Stimulated activated CD8-positive, alpha-beta memory T cell treated with anti-CD3 and anti-CD28 coated beads, Interleukin-15, amount 100 ng/mL, for 1 hour (primary cell): ENCODE measurements around the gene MRE11.
"Not testable (repeated sequence)": the region's sequence is repeated elsewhere in the genome, so short reads cannot be mapped to it uniquely, and the experiment has no call there.

ENCODE experiments used
- DNase-seq: peaks from one replicate; pipeline ENCODE4 v3.0.0-alpha.2; 2020; ENCODE audit warnings: low read depth

MRE11 gene

GRCh38 chr11:94506513-94506912, 12.9 kb upstream of the MRE11 start:
- DNase-seq: not testable (repeated sequence)

- DNase-seq: no peak
These were observed 11.1 kb upstream of the MRE11 start for GRCh38 chr11:94504689-94505293.

DNA sequence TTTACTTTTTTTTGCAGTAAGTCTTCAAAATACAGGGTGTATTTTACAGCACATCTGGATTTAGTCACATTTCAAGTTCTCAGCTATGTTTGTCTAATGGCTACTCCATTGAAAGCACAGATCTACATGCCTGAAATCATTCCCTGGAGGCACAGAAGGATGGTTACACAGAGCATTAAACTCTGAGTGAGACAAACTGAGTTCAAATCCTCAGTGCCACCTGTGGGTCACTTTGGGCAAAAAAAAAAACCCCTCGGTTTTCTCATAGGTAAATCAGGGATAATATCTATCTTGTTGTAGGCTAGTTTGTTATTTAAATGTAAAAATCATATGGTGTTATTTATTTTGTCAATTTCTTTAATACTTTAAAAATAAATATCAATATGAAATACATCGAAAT, 7.9 kb upstream of the MRE11 start:
- DNase-seq: no peak

GRCh38 chr11:94500181-94500580, 6.5 kb upstream of the MRE11 start:
- no peak for DNase-seq

DNA sequence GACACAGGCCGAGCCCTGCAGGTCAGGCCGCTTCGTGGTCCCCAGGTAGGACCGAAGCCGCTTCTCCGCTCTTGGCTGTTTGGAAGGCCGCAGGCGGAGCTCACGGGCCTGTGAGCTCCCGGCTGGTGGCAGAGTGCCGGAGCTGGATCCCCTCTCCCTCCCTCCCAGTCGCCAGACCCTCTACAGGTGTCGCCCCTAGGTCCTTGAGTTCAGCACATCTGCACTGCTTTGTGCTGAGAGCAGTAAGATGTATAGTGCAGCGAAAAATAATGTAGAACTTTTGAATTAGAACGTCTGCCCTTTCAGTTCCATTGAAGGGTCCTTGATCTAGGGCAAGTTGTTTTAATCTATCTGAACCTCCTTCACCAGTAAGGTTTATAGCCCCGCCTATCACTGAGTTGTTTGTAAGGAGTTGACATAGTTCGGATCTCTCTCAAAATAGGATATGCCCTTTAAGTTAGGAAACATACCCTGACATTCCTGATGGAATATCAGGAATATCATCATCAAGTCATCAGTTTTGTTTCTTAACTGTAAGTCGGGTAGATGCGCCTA, 559 bp upstream of the MRE11 start:
- no peak for DNase-seq

GRCh38 chr11:94486068-94486467, 7.6 kb downstream of the MRE11 start:
- no peak for DNase-seq

GRCh38 chr11:94481342-94481741, 12.3 kb downstream of the MRE11 start:
- no peak for DNase-seq

GRCh38 chr11:94477624-94478023, 16.0 kb downstream of the MRE11 start:
- DNase-seq: no peak

- DNase-seq: no peak
These were observed 20.5 kb downstream of the MRE11 start for GRCh38 chr11:94472916-94473799.

DNA sequence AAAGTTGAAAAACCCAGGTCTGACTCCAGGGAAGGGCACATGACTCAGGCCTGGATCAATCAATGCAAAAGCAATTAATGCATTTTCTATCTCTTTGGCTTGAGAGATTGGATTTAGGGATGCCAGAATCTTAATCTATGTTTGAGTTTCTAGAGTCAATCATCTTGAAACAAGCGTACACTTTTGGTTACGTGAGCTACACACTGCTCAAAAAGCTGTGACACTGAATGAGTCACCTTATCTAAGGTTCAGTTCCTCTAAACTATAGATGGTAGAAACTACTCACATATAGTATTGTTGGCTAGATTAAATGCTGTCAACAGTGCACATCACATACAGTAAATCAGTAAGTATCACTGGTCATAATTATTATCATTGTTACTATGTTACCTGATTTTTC, 24.2 kb downstream of the MRE11 start:
- no peak for DNase-seq

DNA sequence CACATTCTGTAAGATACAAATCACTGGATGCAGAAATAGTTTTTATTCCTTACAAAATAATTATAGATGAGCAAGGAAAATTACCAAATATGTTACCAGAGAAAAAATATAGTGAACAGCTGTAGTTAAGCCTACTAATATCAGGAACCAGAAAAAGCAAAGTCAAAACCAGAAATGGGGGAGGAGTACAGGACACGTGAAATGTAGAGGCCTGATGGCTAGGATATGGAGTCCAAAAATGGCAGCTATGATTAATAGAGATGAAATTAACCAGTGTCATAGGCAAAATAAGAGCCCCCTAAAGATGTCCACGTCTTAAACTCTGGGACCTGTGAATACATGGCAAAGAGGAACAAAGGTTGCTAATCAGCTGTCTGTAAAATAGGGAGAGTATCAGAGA, 34.1 kb downstream of the MRE11 start:
- no peak for DNase-seq

DNA sequence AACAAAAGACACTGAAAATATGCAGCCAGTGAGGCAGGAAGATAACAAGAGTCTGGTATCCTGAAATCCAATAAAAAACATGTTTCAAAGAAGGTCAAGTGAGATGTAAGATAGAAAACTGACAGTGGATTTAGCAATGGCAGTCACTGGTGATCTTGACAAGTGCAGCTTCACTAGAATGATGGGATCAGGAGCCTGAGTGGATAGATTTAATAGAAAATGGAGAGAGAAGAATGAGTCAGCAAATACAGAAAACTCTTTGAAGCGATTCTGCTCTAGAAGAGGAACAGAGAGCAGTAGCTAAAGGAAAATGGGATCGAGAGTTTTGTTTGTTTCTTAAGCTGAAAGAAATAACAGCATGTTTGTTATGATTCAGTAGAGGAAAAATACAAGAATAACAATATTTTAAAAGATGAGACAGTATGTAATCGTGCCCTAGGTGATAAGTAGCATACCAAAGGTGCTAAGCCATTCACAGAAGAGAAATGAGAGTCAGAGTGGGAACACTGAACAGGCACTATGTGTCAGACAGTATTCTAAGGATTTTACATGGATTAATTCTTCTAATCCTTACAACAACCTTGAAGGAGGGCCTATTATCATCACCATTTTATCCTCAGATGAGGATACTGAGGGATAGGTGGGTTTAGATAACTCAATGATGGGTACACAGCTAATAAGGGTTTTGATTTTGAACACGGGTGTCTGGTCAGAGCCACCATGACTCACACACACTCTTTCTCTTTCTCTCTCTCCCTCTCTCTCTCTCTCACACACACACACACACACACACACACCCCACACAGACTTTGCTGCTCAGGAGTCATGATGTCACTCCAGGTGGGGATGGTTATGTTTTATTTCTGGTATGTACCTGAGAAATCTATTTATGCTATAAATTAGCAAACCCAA, 36.3 kb downstream of the MRE11 start:
- DNase-seq: no peak

DNA sequence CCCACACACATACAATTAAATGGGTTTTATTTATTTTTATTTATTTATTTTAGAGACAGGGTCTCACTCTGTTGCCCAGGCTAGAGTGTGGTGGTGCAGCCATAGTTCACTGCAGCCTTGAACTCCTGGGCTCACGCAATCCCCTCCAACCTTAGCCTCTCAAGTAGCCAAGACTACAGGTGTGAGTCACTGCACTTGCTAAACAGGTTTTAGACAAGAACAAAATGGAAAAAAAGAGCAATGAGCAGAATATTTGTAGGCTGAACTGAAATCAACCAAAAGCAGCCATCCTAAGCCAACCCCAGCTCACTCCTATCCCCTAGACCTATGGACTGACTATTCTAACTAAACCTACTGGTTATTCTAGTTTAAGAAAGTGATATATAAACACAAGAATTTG, 37.8 kb downstream of the MRE11 start:
- no peak for DNase-seq

DNA sequence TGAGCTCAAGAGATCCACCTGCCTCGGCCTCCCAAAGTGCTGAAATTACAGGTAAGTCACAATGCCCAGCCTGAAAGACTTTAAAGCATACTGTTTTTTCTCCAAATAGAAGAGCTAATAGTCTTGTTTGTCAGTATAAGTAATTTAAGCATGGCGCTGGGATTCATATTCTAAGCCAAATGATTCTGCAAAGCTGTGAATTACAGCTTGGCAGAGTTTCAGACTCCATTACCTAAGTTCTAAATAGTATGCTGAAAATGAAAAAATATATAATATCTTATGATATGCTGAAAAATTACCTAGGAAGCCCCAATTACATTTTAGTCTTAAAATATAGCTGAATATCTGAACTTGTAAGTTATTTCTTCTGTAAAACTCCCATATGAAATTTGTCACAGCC, 39.3 kb downstream of the MRE11 start:
- no peak for DNase-seq

DNA sequence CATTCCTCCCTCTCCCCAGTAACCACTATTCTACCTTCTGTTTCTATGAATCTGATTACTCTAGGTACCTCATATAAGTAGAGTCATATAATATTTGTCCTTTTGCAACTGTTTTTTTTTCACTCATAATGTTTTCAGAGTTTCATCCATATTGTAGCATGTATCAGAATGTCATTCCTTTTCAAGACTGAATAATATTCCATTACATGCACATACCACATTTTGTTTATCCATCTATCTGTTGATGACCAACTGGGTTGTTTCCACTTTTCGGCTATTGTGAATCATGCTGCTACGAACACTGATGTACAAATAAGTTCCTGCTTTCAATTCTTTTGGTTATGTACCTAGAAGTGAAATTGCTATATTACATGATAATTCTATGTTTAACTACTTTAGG, 40.7 kb downstream of the MRE11 start:
- no peak for DNase-seq

- DNase-seq: no peak
These were observed 43.6 kb downstream of the MRE11 start for GRCh38 chr11:94450048-94450447.

DNA sequence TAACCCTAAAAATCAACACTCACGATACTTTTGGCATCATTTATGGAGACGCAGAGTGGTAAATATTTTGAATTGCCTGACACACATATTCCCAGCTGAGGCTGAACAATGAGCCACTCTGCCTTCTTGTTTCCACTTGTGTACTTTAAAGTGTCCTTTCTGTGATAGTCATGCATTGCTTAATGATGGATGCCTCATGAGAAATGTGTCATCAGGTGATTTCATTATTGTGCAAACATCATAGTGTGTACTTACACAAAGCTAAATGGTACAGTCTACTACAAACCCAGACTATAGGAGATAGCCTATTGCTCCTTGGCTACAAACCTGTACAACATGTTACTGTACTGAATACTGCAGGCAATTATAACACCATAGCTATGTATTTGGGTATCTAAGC, 44.2 kb downstream of the MRE11 start:
- DNase-seq: no peak

GRCh38 chr11:94449029-94449428, 44.6 kb downstream of the MRE11 start:
- DNase-seq: no peak

DNA sequence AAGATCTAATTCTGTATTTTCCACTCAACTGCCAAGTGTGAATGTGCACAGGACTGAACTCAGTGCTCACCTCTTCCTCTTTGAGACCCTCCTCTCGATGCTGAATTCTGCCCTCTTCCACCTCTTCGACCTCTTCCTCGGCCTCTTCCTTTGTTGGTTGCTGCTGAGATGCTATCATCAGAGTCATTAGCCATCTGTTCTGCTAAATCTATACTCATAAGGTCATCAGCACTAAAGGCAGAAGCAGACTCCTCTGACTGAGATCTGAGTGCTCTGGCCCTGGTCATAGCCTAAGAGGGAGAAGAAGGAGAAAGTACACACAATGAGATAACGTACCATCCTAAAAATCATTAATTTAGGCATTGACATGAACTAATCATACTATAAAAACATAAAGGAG, 46.5 kb downstream of the MRE11 start:
- no peak for DNase-seq

DNA sequence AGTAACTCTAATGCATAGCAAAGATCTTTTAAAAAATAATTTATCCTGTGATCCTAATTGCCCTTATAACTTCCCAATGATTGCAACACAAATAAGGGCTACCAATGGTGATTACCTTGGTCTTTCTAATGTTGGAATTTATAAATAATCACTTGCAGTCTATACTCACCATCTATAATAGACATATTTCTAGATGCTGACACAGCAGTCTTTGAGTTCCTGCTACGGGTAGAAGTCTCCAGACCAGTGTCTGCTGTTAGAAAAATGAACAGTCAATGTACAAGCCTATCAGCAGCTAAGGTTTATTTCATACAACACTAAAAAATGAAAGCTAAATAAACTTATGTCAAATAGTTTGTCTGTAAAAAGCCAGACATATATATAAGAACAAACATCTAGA, 48.0 kb downstream of the MRE11 start:
- no peak for DNase-seq

- DNase-seq: no peak
These were observed 60.6 kb downstream of the MRE11 start for GRCh38 chr11:94433049-94433448.

GRCh38 chr11:94424662-94425061, 69.0 kb downstream of the MRE11 start:
- DNase-seq: no peak
